Measurements from ENCODE around the gene OVAAL. TPM values are rescaled to one million over a fixed set of nuclear protein-coding genes. Genes with fewer than 3 reads are reported as not detected.

OVAAL gene
- total RNA-seq, 1 donor from 2014 or later, result not detected

DNA sequence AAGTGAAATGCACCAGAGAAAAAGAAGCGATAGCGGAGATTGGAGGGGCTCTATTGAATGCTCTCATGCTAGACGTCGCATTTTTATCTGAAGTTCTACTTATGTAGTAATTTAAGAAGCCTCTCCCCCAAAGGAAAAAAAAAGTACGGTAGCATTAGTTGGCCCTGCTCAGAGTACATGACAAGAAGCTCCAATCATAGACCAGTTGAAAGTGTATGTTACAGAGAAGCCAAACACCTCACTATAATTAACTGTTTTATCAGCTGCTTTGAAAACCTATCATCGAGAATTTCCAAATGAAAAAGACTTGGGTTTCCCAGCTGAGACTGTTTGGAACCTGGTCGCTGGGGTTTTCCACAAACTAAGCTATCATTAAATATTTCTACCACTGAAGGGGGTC is 19.6 kb upstream of the OVAAL start:
- H3K4me1 Mint-ChIP-seq (ENCODE audit: unreplicated experiment), result peaks cover 13% of the 10 kb centered on the region
- no peak for DNase-seq (ENCODE audit: extremely low spot score, unreplicated experiment)
- no peak overlapping the region for H3K4me3 Mint-ChIP-seq (ENCODE audit: unreplicated experiment)
- no peaks in the 10 kb centered on the region for H3K9me3 Mint-ChIP-seq (ENCODE audit: unreplicated experiment)
- H3K27ac Mint-ChIP-seq (ENCODE audit: unreplicated experiment), result no peak overlapping the region
- peaks cover 3% of the 10 kb centered on the region for H3K27me3 Mint-ChIP-seq (ENCODE audit: unreplicated experiment)
- H3K36me3 Mint-ChIP-seq (ENCODE audit: unreplicated experiment), result no peaks in the 10 kb centered on the region
- TF ChIP-seq, protein P1, sequence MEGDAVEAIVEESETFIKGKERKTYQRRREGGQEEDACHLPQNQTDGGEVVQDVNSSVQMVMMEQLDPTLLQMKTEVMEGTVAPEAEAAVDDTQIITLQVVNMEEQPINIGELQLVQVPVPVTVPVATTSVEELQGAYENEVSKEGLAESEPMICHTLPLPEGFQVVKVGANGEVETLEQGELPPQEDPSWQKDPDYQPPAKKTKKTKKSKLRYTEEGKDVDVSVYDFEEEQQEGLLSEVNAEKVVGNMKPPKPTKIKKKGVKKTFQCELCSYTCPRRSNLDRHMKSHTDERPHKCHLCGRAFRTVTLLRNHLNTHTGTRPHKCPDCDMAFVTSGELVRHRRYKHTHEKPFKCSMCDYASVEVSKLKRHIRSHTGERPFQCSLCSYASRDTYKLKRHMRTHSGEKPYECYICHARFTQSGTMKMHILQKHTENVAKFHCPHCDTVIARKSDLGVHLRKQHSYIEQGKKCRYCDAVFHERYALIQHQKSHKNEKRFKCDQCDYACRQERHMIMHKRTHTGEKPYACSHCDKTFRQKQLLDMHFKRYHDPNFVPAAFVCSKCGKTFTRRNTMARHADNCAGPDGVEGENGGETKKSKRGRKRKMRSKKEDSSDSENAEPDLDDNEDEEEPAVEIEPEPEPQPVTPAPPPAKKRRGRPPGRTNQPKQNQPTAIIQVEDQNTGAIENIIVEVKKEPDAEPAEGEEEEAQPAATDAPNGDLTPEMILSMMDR (IDR thresholded peaks at IDR 0.05), result no peak

DNA sequence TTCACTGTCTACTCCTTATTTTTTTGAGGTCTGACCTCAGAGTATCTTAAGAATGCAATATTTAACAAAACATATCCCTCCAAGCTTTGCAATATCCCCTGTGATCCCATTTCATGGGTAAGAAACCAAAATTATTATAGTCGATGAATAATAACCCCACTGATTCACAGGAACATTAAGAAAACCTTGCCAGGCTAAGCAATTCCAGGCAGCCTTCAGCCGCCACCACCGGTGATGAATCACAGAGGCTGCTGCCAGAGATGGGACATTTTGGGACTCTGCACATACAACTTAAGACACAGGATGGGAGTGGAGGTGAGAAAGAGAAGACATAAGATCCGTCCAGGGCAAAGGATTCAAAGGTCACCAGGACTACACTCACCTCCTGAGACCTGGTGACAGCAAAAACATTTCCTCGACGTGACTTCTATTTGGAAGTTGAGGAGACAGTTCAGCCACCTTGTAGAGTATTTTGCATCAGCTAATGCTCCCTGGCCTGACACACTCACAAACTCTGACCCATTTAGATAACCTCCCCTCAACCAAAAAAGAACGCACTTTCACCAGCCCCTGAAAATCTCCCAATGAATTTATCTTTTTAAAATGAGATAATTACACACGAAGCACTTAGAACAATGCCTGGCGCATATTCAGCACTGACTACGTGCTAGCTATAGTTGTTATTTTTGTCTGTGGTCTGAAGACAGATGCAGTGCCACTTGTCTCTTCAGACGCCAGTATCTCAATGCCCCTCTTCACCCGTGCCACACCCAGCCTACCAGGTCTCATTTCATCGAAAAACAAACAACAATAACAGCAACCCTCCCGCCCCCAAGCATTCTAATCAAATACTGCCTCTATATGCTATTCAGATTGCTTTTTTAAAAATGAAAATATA is 17.8 kb upstream of the OVAAL start:
- Mint-ChIP-seq H3K4me3 (ENCODE audit: unreplicated experiment) (no peak overlapping the region), H3K36me3 (ENCODE audit: unreplicated experiment) (no peaks in the 10 kb centered on the region), H3K4me1 (ENCODE audit: unreplicated experiment) (peaks cover 13% of the 10 kb centered on the region), H3K27ac (ENCODE audit: unreplicated experiment) (no peak overlapping the region), H3K9me3 (ENCODE audit: unreplicated experiment) (no peaks in the 10 kb centered on the region), H3K27me3 (ENCODE audit: unreplicated experiment) (peaks cover 3% of the 10 kb centered on the region)
- TF ChIP-seq, protein P1 (IDR thresholded peaks at IDR 0.05), result no peak
- DNase-seq (ENCODE audit: extremely low spot score, unreplicated experiment), result no peak

DNA sequence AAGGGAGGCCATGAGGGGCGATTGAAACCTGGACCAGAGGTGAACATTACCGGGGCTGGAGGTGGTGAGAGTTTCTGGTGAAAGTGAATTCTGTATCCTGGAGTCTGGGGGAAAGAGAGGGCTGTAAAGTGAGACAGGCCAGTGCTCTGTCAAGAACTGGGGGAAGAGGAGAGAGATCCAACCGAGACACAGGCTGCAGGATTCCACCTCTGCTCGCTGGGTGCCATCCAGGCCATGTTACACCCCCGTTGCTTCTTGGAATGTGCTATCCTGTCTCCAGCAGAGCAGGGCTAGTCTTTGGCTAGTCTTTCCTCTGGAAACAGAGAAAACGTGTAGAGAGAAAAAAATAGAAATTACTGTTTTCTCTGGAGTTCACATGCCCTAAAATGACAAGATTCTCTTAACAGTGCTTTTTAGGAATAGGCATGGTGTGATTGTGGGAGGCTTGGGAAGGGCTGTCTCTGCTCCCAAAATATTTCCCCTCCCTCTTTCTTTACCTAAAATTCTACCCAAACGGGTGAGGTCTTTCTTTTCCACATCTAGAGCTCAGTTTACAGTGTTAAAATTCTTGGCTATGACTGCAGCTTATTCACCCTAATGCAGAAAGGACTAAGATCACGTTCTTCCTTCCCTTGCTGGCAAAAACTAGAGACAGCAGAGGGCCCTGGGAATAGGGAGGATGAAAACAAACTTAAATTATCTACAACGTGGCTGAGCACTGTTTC is 16.5 kb upstream of the OVAAL start:
- DNase-seq (ENCODE audit: extremely low spot score, unreplicated experiment), result no peak
- H3K27ac Mint-ChIP-seq (ENCODE audit: unreplicated experiment), result peak overlapping the region; percentile 12

DNA sequence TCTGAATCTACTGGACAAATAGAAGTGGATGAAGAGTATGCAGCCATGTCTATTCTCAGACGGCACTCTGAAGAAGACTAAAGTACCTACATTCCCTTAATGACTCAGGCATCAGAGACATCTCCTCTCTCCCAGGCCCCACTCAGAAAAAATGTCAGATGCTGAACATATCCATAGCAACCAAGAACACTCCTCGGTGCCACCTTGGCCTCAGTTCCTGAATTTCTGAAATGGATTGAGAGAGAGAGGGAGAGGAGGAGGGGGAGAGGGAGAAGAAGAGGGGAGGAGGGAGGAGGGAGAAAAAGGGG is 16.0 kb upstream of the OVAAL start:
- TF ChIP-seq, protein P1 (IDR thresholded peaks at IDR 0.05), result no peak
- Mint-ChIP-seq H3K36me3 (ENCODE audit: unreplicated experiment) (no peaks in the 10 kb centered on the region), H3K27me3 (ENCODE audit: unreplicated experiment) (peaks cover 3% of the 10 kb centered on the region), H3K27ac (ENCODE audit: unreplicated experiment) (peak overlapping the region; percentile 12), H3K4me1 (ENCODE audit: unreplicated experiment) (peaks cover 13% of the 10 kb centered on the region), H3K4me3 (ENCODE audit: unreplicated experiment) (no peak overlapping the region), H3K9me3 (ENCODE audit: unreplicated experiment) (no peaks in the 10 kb centered on the region)
- DNase-seq (ENCODE audit: extremely low spot score, unreplicated experiment), result no peak

More for the DNA sequence above, 16.5 kb upstream of the OVAAL start:
- Mint-ChIP-seq H3K27me3 (ENCODE audit: unreplicated experiment) (peaks cover 3% of the 10 kb centered on the region), H3K9me3 (ENCODE audit: unreplicated experiment) (no peaks in the 10 kb centered on the region), H3K36me3 (ENCODE audit: unreplicated experiment) (no peaks in the 10 kb centered on the region), H3K4me3 (ENCODE audit: unreplicated experiment) (no peak overlapping the region), H3K4me1 (ENCODE audit: unreplicated experiment) (peaks cover 13% of the 10 kb centered on the region)
- TF ChIP-seq, protein P1 (IDR thresholded peaks at IDR 0.05), result no peak

DNA sequence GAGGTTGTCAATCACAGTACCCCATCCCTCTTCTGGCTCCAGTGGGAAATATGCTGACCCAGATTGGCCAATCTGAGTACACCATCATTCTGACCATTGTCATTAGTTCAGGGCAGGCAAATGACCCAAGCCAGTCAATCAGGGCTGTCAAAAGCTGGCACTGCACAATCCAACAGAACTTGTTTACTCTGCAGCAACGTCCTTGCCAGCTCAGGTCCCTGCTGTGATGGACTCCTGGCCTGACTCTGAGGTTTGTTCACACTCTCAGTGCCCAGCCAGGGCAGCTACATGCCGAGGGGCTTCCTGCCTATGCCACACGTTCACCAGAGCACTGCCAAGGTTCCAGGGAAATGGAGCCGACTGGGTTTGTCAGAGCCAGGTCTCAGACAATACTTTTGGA is 14.7 kb upstream of the OVAAL start:
- Mint-ChIP-seq H3K27ac (ENCODE audit: unreplicated experiment) (no peak overlapping the region), H3K4me1 (ENCODE audit: unreplicated experiment) (peaks cover 13% of the 10 kb centered on the region)
- TF ChIP-seq, protein P1 (IDR thresholded peaks at IDR 0.05), result no peak

More for the DNA sequence above, 14.7 kb upstream of the OVAAL start:
- no peaks in the 10 kb centered on the region for H3K36me3 Mint-ChIP-seq (ENCODE audit: unreplicated experiment)
- no peak for DNase-seq (ENCODE audit: extremely low spot score, unreplicated experiment)
- H3K9me3 Mint-ChIP-seq (ENCODE audit: unreplicated experiment), result no peaks in the 10 kb centered on the region
- H3K4me3 Mint-ChIP-seq (ENCODE audit: unreplicated experiment), result no peak overlapping the region
- H3K27me3 Mint-ChIP-seq (ENCODE audit: unreplicated experiment), result no peaks in the 10 kb centered on the region
